ENCODE data around the gene MOGAT1.

MOGAT1 gene

DNA sequence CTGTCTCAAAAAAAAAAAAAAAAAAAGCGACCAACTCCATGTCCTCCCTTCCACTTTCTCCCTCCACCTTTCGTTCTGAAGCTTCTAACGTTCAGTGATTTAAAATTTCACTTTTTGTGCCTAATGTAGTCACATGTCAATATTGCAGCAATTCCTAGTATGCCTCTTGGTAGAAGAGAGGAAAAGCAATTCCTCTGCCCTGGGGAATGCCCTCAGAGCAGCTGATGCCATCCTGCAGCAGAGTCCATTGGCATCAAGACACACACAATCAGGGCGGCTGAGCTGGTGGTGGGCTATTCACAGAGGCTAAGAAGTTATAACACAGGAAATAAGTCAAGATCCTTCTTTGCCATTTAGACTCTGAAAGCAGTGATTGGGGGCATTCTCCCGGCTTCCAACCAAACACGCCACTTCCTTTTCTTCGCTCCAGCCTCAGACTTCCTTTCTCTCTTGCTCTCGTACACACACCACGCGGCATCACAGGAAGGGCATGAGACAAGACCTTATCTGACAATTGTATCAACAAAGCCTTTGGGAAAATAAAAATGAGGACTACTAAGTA is 71.9 kb downstream of the MOGAT1 start (continued):
- no peak for TF ChIP-seq ZSCAN23 (tag by site-specific recombination; IDR thresholded peaks at IDR 0.05)

DNA sequence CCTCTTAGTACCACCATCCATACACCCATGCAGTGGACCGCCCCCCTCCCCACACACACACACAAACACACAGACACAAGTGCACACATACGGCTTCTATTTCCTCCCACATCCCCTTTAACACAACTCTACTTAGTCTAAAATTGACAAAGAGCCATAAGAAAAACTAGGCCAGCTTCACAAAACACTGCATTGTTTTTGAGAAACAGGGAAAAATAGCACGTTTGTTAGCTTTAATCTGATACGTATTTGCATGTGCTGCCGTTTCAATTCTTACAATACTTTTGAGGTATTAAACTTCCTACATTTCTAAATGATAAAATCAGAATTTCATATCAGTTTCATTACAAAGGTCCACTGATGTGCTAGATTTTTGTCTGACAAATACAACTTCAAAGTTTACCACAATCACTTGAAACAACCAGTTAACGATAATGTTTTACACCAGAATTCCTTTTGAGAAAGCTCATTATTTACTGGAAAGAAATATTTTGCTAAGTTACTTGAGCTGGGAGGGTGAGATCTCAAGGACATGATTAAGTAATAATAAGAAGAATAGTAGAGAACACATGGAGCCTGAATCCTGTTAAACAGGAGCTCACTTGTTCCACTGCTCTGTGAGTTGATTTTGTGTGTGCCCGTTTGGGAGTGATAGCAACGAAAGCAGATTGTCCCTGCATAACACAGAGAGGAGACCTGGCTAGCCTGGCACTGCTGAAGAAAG is 74.5 kb downstream of the MOGAT1 start:
- Histone ChIP-seq H3K4me1 (ENCODE audit: control insufficient read depth, insufficient read depth, low read length) (no peaks in the 10 kb centered on the region), H3K27ac (ENCODE audit: extremely low read depth, low read depth, low read length) (no peak overlapping the region), H3K9me3 (ENCODE audit: control insufficient read depth, insufficient read depth, low read depth, low read length) (no peaks in the 10 kb centered on the region), H3K36me3 (ENCODE audit: control insufficient read depth in 2 of 2, insufficient read depth in 1 of 2, low read length in 2 of 2) (no peaks in the 10 kb centered on the region), H3K4me3 (ENCODE audit: low read depth, low read length) (no peak overlapping the region)
- CTCF ChIA-PET, result interaction anchor here (0.6 kb wide), 1 partner anchor 144 kb away, joined by 4 read pairs; no protein-coding TSS in a partner anchor
- TF ChIP-seq ZNF391 (tag by site-specific recombination; IDR thresholded peaks at IDR 0.05; ENCODE audit: borderline replicate concordance, low read depth) (no peak), ZNF175 (tag by site-specific recombination; IDR thresholded peaks at IDR 0.05) (no peak), MYNN (tag by site-specific recombination; IDR thresholded peaks at IDR 0.05; ENCODE audit: borderline replicate concordance) (no peak), SP2 (tag by site-specific recombination; IDR thresholded peaks at IDR 0.05) (no peak), KLF10 (tag by site-specific recombination; IDR thresholded peaks at IDR 0.05) (no peak), ZFP3 (tag by site-specific recombination; IDR thresholded peaks at IDR 0.05; ENCODE audit: low read depth) (no peak), GLI2 (tag by site-specific recombination; IDR thresholded peaks at IDR 0.05; ENCODE audit: borderline replicate concordance, low read depth) (no peak), ZNF48 (tag by site-specific recombination; IDR thresholded peaks at IDR 0.05) (no peak), ZNF202 (tag by site-specific recombination; IDR thresholded peaks at IDR 0.05; ENCODE audit: borderline replicate concordance) (no peak), ZNF76 (tag by site-specific recombination; IDR thresholded peaks at IDR 0.05; ENCODE audit: borderline replicate concordance, low read depth) (no peak), ZNF792 (tag by site-specific recombination; IDR thresholded peaks at IDR 0.05) (no peak), ZNF311 (tag by site-specific recombination; IDR thresholded peaks at IDR 0.05; ENCODE audit: borderline replicate concordance) (no peak), ZBTB48 (tag by site-specific recombination; IDR thresholded peaks at IDR 0.05) (no peak)
- TF ChIP-seq, protein P1, sequence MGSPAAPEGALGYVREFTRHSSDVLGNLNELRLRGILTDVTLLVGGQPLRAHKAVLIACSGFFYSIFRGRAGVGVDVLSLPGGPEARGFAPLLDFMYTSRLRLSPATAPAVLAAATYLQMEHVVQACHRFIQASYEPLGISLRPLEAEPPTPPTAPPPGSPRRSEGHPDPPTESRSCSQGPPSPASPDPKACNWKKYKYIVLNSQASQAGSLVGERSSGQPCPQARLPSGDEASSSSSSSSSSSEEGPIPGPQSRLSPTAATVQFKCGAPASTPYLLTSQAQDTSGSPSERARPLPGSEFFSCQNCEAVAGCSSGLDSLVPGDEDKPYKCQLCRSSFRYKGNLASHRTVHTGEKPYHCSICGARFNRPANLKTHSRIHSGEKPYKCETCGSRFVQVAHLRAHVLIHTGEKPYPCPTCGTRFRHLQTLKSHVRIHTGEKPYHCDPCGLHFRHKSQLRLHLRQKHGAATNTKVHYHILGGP (tag by site-specific recombination; IDR thresholded peaks at IDR 0.05), result no peak
- TF ChIP-seq, protein P2, sequence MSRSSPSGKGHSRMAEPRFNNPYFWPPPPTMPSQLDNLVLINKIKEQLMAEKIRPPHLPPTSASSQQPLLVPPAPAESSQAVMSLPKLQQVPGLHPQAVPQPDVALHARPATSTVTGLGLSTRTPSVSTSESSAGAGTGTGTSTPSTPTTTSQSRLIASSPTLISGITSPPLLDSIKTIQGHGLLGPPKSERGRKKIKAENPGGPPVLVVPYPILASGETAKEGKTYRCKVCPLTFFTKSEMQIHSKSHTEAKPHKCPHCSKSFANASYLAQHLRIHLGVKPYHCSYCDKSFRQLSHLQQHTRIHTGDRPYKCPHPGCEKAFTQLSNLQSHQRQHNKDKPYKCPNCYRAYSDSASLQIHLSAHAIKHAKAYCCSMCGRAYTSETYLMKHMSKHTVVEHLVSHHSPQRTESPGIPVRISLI (tag by site-specific recombination; IDR thresholded peaks at IDR 0.05), result no peak
- TF ChIP-seq, protein P3, sequence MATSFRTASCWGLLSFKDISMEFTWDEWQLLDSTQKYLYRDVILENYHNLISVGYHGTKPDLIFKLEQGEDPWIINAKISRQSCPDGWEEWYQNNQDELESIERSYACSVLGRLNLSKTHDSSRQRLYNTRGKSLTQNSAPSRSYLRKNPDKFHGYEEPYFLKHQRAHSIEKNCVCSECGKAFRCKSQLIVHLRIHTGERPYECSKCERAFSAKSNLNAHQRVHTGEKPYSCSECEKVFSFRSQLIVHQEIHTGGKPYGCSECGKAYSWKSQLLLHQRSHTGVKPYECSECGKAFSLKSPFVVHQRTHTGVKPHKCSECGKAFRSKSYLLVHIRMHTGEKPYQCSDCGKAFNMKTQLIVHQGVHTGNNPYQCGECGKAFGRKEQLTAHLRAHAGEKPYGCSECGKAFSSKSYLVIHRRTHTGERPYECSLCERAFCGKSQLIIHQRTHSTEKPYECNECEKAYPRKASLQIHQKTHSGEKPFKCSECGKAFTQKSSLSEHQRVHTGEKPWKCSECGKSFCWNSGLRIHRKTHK (tag by site-specific recombination; IDR thresholded peaks at IDR 0.05), result no peak
- TF ChIP-seq, protein P4, sequence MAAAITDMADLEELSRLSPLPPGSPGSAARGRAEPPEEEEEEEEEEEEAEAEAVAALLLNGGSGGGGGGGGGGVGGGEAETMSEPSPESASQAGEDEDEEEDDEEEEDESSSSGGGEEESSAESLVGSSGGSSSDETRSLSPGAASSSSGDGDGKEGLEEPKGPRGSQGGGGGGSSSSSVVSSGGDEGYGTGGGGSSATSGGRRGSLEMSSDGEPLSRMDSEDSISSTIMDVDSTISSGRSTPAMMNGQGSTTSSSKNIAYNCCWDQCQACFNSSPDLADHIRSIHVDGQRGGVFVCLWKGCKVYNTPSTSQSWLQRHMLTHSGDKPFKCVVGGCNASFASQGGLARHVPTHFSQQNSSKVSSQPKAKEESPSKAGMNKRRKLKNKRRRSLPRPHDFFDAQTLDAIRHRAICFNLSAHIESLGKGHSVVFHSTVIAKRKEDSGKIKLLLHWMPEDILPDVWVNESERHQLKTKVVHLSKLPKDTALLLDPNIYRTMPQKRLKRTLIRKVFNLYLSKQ (tag by site-specific recombination; IDR thresholded peaks at IDR 0.05; ENCODE audit: borderline replicate concordance), result no peak
- TF ChIP-seq, protein P5, sequence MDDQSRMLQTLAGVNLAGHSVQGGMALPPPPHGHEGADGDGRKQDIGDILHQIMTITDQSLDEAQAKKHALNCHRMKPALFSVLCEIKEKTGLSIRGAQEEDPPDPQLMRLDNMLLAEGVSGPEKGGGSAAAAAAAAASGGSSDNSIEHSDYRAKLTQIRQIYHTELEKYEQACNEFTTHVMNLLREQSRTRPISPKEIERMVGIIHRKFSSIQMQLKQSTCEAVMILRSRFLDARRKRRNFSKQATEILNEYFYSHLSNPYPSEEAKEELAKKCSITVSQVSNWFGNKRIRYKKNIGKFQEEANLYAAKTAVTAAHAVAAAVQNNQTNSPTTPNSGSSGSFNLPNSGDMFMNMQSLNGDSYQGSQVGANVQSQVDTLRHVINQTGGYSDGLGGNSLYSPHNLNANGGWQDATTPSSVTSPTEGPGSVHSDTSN (CRISPR knock-in tag; IDR thresholded peaks at IDR 0.05), result no peak
- TF ChIP-seq, protein P6, sequence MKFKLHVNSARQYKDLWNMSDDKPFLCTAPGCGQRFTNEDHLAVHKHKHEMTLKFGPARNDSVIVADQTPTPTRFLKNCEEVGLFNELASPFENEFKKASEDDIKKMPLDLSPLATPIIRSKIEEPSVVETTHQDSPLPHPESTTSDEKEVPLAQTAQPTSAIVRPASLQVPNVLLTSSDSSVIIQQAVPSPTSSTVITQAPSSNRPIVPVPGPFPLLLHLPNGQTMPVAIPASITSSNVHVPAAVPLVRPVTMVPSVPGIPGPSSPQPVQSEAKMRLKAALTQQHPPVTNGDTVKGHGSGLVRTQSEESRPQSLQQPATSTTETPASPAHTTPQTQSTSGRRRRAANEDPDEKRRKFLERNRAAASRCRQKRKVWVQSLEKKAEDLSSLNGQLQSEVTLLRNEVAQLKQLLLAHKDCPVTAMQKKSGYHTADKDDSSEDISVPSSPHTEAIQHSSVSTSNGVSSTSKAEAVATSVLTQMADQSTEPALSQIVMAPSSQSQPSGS (tag by site-specific recombination; IDR thresholded peaks at IDR 0.05; ENCODE audit: low read depth), result no peak
- POLR2A ChIA-PET, result no interaction called here

Data from HEK293 (cell line).